SH-SY5Y (cell line): ENCODE measurements around the gene KIFC3.

Experiments used
- GATA2 ChIP-seq: IDR thresholded peaks from 2 replicates; pipeline ENCODE4 v1.6.1; 2011; ENCODE audit warnings: mild to moderate bottlenecking, low read depth, low read length
- GATA3 ChIP-seq: IDR thresholded peaks from 2 replicates; pipeline ENCODE4 v1.6.1; 2011; ENCODE audit warnings: low read depth, mild to moderate bottlenecking, low read length, moderate library complexity

DNA sequence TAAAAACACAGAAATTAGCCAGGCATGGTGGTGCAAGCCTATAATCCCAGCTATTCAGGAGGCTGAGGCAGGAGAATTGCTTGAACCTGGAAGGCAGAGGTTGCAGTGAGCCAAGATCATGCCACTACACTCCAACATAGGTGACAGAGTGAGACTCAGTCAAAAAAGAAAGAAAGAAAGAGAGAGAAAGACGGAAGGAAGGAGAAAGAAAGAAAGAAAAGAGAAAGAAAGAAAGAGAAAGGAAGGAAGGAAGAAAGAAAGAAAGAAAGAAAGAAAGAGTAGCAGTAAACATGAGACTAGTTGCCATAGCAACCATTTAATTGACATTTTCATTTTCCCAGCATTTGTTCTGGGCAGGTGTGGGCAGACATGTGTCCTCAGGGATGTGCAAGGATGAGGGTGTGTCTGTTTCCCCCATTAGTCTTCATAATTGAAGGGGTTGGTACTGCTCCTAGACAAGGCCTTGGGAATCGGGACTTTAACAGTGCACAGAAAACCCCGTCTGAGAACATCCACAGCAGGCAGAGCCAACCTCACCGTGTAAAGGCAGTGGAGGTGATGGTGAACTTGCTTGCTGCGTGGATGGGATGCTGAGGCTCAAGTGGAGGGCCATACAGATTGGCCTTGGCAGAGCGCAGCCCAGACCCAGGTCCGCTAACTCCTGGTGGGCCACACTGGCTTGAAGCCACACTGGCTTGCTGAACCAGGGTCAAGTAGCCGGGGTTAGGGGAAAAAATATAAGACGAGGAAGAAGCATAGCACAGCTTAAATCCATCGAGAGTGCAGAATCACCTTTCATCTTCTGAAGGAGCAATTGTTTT is 35.2 kb upstream of the KIFC3 start:
- no peak for TF ChIP-seq GATA2
- TF ChIP-seq GATA3: no peak
